Caco-2 (cell line): ENCODE measurements around the gene JUP. TPM values are rescaled to one million over a fixed set of nuclear protein-coding genes. Genes with fewer than 3 reads are reported as not detected.

Experiments used
- BruUV-seq: library from RNA; stranded (reverse); fragments of 400-500 nt; replicated peaks from 2 replicates; lab custom pipeline; 2021; lab: Mats Ljungman, UMichigan
- CTCF ChIA-PET: fragments of 300-600 bp; sonication (Branson Sonifier 250); formaldehyde crosslinking; loops from one replicate; lab custom pipeline; 2022; ENCODE audit warnings: antibody characterized with exemption; lab: Charles Lee
- POLR2A ChIA-PET: fragments of 300-600 bp; sonication (Branson Sonifier 250); formaldehyde crosslinking; loops from one replicate; lab custom pipeline; 2022; ENCODE audit warnings: antibody characterized with exemption; lab: Charles Lee
- DNase-seq, 2 experiments: peaks; one replicate each; pipeline versions ENCODE4 v3.0.0 to v3.0.0-alpha.2; 2020 to 2022
- H3K27me3 ChIP-seq: replicated peaks from 2 replicates; pipeline ENCODE4 v1.6.0; 2011; ENCODE audit warnings: low read length; ENCODE audit not compliant: control insufficient read depth, insufficient read depth
- H3K36me3 ChIP-seq: 2 replicates; pipeline ENCODE4 v1.5.1; 2011; ENCODE audit warnings: low read length; ENCODE audit not compliant: control insufficient read depth, insufficient read depth
- H3K4me1 ChIP-seq: fragments of 250-450 bp; sonication (Bioruptor Pico); 2 replicates; pipeline ENCODE4 v1.5.1; 2020; ENCODE audit warnings: mild to moderate bottlenecking
- H3K4me3 ChIP-seq: 2 replicates; pipeline ENCODE4 v1.5.1; 2011; ENCODE audit warnings: low read depth, mild to moderate bottlenecking, control low read depth, low read length
- H3K9me3 ChIP-seq: fragments of 250-450 bp; sonication (Bioruptor Pico); 2 replicates; pipeline ENCODE4 v1.5.1; 2020; ENCODE audit warnings: mild to moderate bottlenecking, moderate library complexity
- H3K27ac Mint-ChIP-seq: one replicate; pipeline ENCODE4 v1.8.0; 2022; ENCODE audit warnings: mixed read lengths; ENCODE audit not compliant: unreplicated experiment
- H3K27me3 Mint-ChIP-seq: one replicate; pipeline ENCODE4 v1.8.0; 2022; ENCODE audit warnings: mixed read lengths; ENCODE audit not compliant: insufficient read depth, unreplicated experiment
- H3K36me3 Mint-ChIP-seq: one replicate; pipeline ENCODE4 v1.8.0; 2022; ENCODE audit warnings: mild to moderate bottlenecking, mixed read lengths; ENCODE audit not compliant: insufficient read depth, unreplicated experiment
- H3K4me1 Mint-ChIP-seq: one replicate; pipeline ENCODE4 v1.8.0; 2022; ENCODE audit warnings: low read depth, mixed read lengths; ENCODE audit not compliant: unreplicated experiment
- H3K4me3 Mint-ChIP-seq: one replicate; pipeline ENCODE4 v1.8.0; 2022; ENCODE audit warnings: mild to moderate bottlenecking, moderate library complexity, mixed read lengths; ENCODE audit not compliant: unreplicated experiment
- H3K9me3 Mint-ChIP-seq: one replicate; pipeline ENCODE4 v1.8.0; 2022; ENCODE audit warnings: mixed read lengths; ENCODE audit not compliant: unreplicated experiment
- intact Hi-C: fragments of 100-400 bp; cut with micrococcal nuclease; formaldehyde crosslinking; loops from one replicate; pipeline ENCODE4 v1.10.0; 2022; ENCODE audit not compliant: unreplicated experiment
- total RNA-seq: library from RNA; stranded (reverse); gene quantifications from 2 replicates; pipeline ENCODE4 v1.2.3, GENCODE V29; 2022
- TF ChIP-seq, protein P1 (sequence below), 2 experiments: fragments of 200-600 bp in 1 of 2; IDR thresholded peaks; 1 replicate in 1 of 2; 2 replicates in 1 of 2; pipeline versions ENCODE4 v1.5.1 to v1.8.0; 2011 to 2022; ENCODE audit warnings: antibody characterized with exemption in 1 of 2, control low read depth in 1 of 2, inconsistent platforms in 1 of 2, low read depth in 1 of 2, low read length in 1 of 2, mild to moderate bottlenecking in 1 of 2, moderate library complexity in 1 of 2; ENCODE audit not compliant: insufficient read depth in 1 of 2, severe bottlenecking in 1 of 2, unreplicated experiment in 1 of 2

JUP gene
- total RNA-seq, 1 experiment from 2014 or later, result 419 TPM

DNA sequence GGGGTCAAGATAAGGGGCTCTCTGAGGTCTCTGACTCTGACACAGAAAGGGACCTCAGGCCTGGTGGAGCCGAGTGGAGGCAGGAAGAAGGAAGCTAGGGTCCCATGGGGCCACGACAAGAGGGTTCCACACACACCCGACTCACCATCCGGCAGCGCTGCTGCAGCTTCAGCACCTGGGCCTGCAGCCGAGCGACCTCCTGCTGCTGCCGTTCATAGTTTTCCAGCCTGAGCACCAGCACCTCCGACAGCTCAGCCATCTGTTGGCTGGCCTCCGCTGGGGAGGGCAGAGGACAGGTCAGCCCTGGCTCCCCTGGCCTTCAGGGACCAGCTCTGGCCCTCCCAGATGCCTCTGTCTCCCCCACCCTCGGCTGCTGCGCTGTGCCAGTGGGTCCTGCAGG lies 58.5 kb downstream of the JUP start:
- H3K4me1 ChIP-seq, result no peaks in the 10 kb centered on the region
- Mint-ChIP-seq H3K27ac (no peak overlapping the region), H3K4me3 (no peak overlapping the region), H3K27me3 (no peaks in the 10 kb centered on the region), H3K36me3 (peaks cover 5% of the 10 kb centered on the region), H3K9me3 (no peaks in the 10 kb centered on the region), H3K4me1 (no peaks in the 10 kb centered on the region)
- H3K9me3 ChIP-seq, result no peaks in the 10 kb centered on the region
- BruUV-seq, result no TSS peak
- intact Hi-C loops, result no loop called here
- H3K4me3 ChIP-seq, result no peak overlapping the region
- TF ChIP-seq, protein P1, sequence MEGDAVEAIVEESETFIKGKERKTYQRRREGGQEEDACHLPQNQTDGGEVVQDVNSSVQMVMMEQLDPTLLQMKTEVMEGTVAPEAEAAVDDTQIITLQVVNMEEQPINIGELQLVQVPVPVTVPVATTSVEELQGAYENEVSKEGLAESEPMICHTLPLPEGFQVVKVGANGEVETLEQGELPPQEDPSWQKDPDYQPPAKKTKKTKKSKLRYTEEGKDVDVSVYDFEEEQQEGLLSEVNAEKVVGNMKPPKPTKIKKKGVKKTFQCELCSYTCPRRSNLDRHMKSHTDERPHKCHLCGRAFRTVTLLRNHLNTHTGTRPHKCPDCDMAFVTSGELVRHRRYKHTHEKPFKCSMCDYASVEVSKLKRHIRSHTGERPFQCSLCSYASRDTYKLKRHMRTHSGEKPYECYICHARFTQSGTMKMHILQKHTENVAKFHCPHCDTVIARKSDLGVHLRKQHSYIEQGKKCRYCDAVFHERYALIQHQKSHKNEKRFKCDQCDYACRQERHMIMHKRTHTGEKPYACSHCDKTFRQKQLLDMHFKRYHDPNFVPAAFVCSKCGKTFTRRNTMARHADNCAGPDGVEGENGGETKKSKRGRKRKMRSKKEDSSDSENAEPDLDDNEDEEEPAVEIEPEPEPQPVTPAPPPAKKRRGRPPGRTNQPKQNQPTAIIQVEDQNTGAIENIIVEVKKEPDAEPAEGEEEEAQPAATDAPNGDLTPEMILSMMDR (IDR thresholded peaks at IDR 0.05; ENCODE audit: insufficient read depth in 1 of 2, low read depth in 1 of 2, low read length in 1 of 2, severe bottlenecking in 1 of 2, unreplicated experiment in 1 of 2), result no peak
- no peaks in the 10 kb centered on the region for H3K36me3 ChIP-seq
- no peak for DNase-seq
- ChIA-PET CTCF (no interaction called here), POLR2A (interaction anchor here (0.6 kb wide), 1 partner anchor 560 kb away, joined by 3 read pairs; the partner anchor contains the start of gene STAT5A)
- H3K27me3 ChIP-seq, result no peaks in the 10 kb centered on the region; the same call in 1 of the 2 replicates

DNA sequence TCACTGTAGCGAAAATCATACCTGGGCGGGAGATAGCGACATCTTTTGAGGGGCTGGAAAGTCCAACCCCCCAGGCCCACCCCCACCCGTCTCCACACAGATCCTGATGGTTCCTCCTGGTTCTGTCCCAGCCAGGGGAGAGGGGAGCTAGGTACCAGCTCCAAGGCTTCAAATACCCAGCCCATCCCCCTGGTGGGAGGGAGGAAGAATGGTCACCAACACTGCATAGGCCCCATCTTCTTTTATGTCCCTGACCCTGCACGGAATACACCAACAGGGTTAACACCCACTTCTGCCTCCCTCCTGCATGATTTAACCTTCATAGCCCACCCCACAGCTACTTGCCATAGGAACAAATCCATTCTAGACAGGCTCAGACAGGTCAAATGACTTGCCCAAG lies 61.4 kb downstream of the JUP start:
- H3K4me1 Mint-ChIP-seq, result no peaks in the 10 kb centered on the region
- ChIA-PET CTCF (interaction anchor here (0.6 to 1.1 kb wide), 3 partner anchors 11 to 293 kb away, joined by 3 read pairs; no protein-coding TSS in a partner anchor), POLR2A (interaction anchor here (0.6 kb wide), 1 partner anchor 37 kb away, joined by 3 read pairs; no protein-coding TSS in a partner anchor)
- Histone ChIP-seq H3K36me3 (no peaks in the 10 kb centered on the region), H3K4me3 (no peak overlapping the region), H3K4me1 (no peaks in the 10 kb centered on the region), H3K27me3 (no peaks in the 10 kb centered on the region), H3K9me3 (no peaks in the 10 kb centered on the region; the same call in 1 of the 2 replicates)
- no peak overlapping the region for H3K4me3 Mint-ChIP-seq
- no peak overlapping the region for H3K27ac Mint-ChIP-seq
- BruUV-seq, result no TSS peak
- TF ChIP-seq, protein P1 (IDR thresholded peaks at IDR 0.05; ENCODE audit: insufficient read depth in 1 of 2, low read depth in 1 of 2, low read length in 1 of 2, severe bottlenecking in 1 of 2, unreplicated experiment in 1 of 2), result no peak
- peaks cover 6% of the 10 kb centered on the region for H3K36me3 Mint-ChIP-seq
- no peak for DNase-seq
- no peaks in the 10 kb centered on the region for H3K9me3 Mint-ChIP-seq
- intact Hi-C loops, result no loop called here
- no peaks in the 10 kb centered on the region for H3K27me3 Mint-ChIP-seq

DNA sequence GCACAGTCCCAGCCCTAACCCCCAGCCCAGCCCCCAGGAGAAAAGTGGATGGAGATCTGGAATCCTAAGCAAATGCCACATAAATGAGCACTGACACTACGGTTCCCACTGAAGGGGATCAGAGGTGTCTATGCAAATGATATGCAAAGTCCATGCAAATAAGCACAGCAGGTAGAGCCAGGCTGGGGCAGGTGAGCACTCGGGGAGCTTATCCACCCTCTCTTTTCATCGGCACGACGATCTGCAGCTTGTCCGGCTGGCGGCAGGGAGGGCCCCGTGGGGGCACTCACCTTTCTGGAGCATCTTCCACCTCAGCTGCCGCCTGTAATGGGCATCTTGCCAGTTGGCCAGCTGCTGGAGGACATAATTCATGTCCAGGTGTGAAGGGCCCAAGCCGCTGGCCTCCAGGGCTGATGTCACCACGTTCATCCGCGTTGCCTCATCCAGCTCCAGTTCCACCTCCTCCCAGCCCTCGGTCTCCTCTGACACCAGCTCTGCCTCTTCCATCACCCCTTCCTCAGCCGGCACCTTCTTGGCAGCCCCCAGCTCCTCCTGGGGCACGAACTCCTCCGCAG lies 61.9 kb downstream of the JUP start:
- H3K27me3 ChIP-seq, result no peaks in the 10 kb centered on the region
- no peak overlapping the region for H3K4me3 Mint-ChIP-seq
- no peaks in the 10 kb centered on the region; the same call in 1 of the 2 replicates for H3K9me3 ChIP-seq
- H3K27ac Mint-ChIP-seq, result no peak overlapping the region
- H3K36me3 Mint-ChIP-seq, result peaks cover 6% of the 10 kb centered on the region
- TF ChIP-seq, protein P1 (IDR thresholded peaks at IDR 0.05; ENCODE audit: insufficient read depth in 1 of 2, low read depth in 1 of 2, low read length in 1 of 2, severe bottlenecking in 1 of 2, unreplicated experiment in 1 of 2), result no peak
- no peaks in the 10 kb centered on the region for H3K4me1 Mint-ChIP-seq
- DNase-seq, result no peak
- no TSS peak for BruUV-seq
- no peaks in the 10 kb centered on the region for H3K4me1 ChIP-seq
- H3K27me3 Mint-ChIP-seq, result no peaks in the 10 kb centered on the region
- ChIA-PET POLR2A (no interaction called here), CTCF (interaction anchor here (1.1 kb wide), 1 partner anchor 29 kb away, joined by 3 read pairs; no protein-coding TSS in a partner anchor)
- H3K36me3 ChIP-seq, result no peaks in the 10 kb centered on the region
- H3K9me3 Mint-ChIP-seq, result no peaks in the 10 kb centered on the region
- intact Hi-C loops, result no loop called here
- no peak overlapping the region for H3K4me3 ChIP-seq
